GM18502 (cell line): ENCODE data around the gene THSD4.

Source experiments
- ATAC-seq: cut with Tn5 transposase; IDR thresholded peaks from one replicate; pipeline ENCODE4 v1.9.1; 2021; ENCODE audit warnings: mild to moderate bottlenecking; ENCODE audit not compliant: unreplicated experiment, poor library complexity

Gene THSD4

DNA sequence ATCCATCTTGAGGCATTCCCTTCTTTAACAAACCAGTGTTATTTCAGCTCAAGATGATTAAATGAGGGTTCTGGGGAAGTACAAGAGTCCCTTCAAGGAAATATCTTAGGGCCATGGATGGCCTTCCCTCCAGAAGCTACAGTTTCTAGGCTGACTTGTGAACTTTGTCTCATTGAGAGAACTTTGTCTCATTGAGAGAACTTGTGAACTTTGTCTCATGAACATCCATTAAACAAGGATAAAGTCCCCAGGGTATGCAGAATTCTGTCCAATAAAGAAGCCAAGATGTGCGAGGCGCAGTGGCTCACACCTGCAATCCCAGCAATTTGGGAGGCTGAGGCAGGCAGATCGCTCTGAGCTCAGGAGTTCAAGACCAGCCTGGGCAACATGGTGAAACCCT, 341.5 kb downstream of the THSD4 start:
- ATAC-seq, result no peak

GRCh38 chr15:71458089-71458660, 342.9 kb downstream of the THSD4 start:
- ATAC-seq, result no peak

DNA sequence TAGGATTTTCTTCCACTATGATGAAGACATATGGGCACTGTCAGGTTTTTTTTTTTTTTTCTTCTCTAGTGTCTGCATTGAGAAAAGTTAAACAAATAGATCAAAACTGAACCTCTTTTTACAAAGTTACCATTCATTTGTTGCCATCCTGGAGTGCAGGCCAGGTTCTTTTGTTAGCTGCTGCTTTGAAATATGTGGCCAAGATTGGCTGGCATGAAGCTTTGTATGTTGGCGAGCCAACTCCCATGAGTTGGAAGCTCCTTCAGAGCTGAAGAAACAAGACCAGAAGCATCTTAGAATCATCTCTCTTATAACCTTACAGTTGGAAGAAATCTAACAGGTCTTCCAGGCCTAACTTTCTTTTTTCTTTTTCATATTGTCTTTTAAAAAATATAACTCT, 346.5 kb downstream of the THSD4 start:
- no peak for ATAC-seq

GRCh38 chr15:71462638-71463037, 347.4 kb downstream of the THSD4 start:
- no peak for ATAC-seq

DNA sequence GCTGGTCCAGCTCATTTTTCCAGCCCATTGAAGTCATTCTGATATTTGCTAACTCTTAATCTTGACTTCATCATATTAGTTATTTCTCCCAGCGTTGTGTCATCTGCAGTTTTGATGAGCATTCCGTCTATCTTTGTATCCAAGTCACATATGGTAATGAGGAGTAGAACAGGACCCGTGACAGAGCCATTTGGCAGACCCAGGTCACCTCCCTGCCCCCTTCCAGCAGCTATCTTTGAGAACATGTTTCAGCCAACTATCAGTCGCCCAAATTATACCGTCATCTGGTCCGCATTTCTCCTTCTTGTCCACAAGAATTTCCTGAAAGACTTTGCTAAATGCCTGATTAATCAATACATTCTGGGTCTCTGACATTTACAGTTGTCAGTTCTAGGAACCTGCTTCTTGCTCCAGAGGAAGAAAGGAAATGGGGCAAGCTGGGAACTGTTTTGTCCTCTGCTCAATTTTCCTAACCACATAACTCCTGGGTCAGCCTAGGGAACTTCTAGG, 347.9 kb downstream of the THSD4 start:
- ATAC-seq, result no peak

GRCh38 chr15:71465131-71465955, 350.1 kb downstream of the THSD4 start:
- no peak for ATAC-seq

GRCh38 chr15:71468715-71469114, 353.4 kb downstream of the THSD4 start:
- no peak for ATAC-seq

GRCh38 chr15:71469413-71469812, 354.1 kb downstream of the THSD4 start:
- ATAC-seq, result no peak

DNA sequence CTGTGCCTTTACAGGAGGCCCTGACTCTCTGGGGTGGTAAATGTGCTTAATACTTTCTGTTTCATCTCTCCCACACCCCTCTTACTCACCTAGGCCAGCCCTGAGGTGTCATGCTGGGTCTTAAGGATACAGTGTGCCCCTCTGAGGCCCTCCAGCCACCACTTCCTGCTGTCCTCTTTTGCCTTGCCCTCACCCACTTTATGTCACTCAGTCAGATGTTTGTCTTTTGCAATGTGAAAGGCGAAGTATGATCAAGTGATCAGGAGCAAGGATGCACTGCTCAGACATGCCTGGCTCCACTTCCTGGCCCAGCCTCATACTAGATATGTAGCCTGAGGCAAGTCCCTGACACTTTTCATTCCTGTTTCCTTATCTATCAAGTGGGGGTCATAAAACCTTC, 356.1 kb downstream of the THSD4 start:
- no peak for ATAC-seq

DNA sequence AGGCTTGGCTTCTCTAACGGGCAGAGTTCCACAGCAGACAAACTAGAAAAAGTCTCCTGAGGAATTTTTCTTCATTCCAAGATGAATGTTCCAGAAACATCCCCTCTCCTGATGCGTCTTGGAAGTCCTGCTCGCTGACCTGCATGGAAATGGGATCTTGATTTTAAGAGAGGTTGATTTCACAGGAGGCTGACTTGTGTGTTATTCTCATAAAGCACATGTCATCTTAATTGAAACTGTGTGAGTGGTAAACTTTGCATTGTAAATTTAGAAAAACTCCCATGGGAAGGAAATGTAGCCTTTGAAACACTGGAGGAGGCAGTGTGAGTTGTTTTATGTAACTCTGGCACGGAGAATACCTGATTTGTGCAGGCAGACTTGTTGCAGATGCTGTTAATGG, 357.3 kb downstream of the THSD4 start:
- no peak for ATAC-seq

- ATAC-seq, result no peak
Measured at GRCh38 chr15:71473751-71474150, 358.5 kb downstream of the THSD4 start.

DNA sequence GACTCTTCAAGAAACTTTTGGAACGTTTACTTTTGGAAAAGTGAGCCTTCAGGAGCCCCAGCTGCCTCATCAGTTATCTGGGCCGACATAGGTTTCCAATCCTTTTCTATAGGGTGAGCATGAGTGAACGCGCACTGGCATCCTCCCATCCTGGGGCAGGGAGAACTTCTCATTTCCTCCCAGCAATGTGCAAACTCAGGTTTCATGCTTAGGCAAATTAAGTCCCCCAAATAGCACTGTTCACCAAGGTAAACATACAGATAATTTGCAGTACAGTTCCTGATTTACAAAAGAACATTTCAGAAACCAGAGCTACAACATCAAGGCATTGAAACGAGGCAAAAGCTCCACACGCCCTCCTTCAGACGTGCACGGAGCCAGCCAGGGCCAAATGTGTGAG, 361.6 kb downstream of the THSD4 start:
- no peak for ATAC-seq

- ATAC-seq, result no peak
Measured at GRCh38 chr15:71480556-71480955, 365.3 kb downstream of the THSD4 start.

GRCh38 chr15:71484080-71484479, 368.8 kb downstream of the THSD4 start:
- no peak for ATAC-seq

- ATAC-seq, result no peak
Measured at GRCh38 chr15:71485094-71485693, 369.9 kb downstream of the THSD4 start.

- no peak for ATAC-seq
Measured at GRCh38 chr15:71489570-71489969, 374.3 kb downstream of the THSD4 start.

- no peak for ATAC-seq
Measured at GRCh38 chr15:71493526-71493925, 378.3 kb downstream of the THSD4 start.

GRCh38 chr15:71494563-71495397, 379.5 kb downstream of the THSD4 start:
- ATAC-seq, result no peak

- no peak for ATAC-seq
Measured at GRCh38 chr15:71495398-71495780, 380.1 kb downstream of the THSD4 start.

- ATAC-seq, result no peak
Measured at GRCh38 chr15:71496336-71496955, 381.2 kb downstream of the THSD4 start.
